ENCODE results near the gene NF2.

The NF2 gene

DNA sequence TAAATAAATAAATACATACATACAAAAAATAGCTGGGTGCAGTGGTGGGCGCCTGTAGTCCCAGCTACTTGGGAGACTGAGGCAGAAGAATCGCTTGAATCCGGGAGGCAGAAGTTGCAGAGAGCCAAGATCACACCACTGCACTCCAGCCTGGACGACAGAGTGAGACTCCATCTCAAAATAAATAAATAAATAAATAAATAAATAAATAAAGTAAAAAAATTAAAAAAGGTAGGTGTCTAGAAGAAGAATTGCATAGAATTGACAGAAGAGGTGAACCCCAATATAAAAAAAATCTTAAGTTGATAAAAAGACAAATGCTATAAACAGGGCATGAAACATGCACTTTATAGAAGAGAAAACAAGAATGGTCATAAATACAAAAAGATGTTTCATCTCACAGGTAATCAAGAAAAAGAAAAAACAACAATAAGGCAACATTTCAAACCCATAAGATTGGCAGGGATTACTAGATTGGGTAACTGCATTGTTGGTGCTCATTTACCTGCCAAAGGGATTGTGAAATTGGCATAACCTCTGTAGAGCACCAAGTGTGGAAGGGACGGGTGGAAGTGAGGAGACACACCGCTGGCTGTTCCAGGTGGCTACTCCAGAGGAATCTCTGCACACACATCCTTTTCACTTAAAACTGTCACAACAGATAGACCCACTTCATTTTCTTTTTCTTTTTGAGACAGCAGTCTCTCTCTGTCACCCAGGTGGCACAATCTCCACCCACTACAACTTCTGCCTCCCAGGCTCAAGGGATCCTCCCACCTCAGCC lies 44.7 kb downstream of the NF2 start:
- no peak overlapping the region for H3K27ac Mint-ChIP-seq
- H3K9me3 Mint-ChIP-seq, result no peaks in the 10 kb centered on the region
- peaks cover 2% of the 10 kb centered on the region for H3K4me1 Mint-ChIP-seq (ENCODE audit: low read depth)
- peaks cover 22% of the 10 kb centered on the region for H3K36me3 Mint-ChIP-seq (ENCODE audit: low read depth)
- no peaks in the 10 kb centered on the region for H3K27me3 Mint-ChIP-seq (ENCODE audit: low read depth)
- H3K4me3 Mint-ChIP-seq, result no peak overlapping the region
- no peak for DNase-seq (ENCODE audit: low spot score)

DNA sequence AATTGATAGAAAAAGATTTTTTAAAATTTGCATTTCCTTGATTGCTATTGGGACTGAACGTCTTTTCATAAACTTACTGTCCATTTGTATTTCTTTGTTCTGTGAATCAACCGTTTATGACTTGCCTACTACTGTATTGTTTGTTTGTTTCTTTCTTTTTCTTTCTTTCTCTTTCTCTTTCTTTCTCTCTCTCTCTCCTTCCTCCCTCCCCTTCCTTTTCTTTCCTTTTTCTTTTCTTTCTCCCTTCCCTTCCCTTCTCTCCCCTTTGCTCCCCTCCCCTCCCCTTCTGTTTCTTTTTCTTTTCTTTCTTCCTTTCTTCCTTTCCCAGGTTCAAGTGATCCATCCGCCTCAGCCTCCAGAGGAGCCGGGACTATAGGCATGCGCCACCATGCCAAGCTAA lies 46.9 kb downstream of the NF2 start:
- H3K27ac Mint-ChIP-seq, result peak overlapping the region; percentile 15
- peaks cover 23% of the 10 kb centered on the region for H3K36me3 Mint-ChIP-seq (ENCODE audit: low read depth)
- H3K4me3 Mint-ChIP-seq, result no peak overlapping the region
- H3K27me3 Mint-ChIP-seq (ENCODE audit: low read depth), result no peaks in the 10 kb centered on the region
- peaks cover 2% of the 10 kb centered on the region for H3K4me1 Mint-ChIP-seq (ENCODE audit: low read depth)
- no peak for DNase-seq (ENCODE audit: low spot score)
- H3K9me3 Mint-ChIP-seq, result no peaks in the 10 kb centered on the region

DNA sequence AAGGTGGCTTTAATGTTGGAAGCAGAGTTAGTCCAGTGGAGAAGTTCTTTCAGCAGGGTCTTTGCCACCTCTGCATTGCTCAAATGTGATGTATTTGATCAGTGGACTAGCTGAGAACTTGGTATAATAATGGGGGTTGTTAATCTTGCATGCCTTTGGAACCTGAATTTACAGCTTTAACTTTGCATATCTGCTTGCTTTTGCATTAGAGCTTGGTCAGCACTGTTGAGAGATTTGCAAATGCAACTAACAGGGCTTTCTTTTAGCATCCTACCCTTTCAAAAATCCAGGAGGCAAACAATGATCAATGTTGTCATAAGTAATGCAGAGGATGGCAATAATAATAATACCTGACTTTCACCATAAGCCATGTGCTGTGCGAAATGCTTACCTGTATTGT lies 48.2 kb downstream of the NF2 start:
- H3K27me3 Mint-ChIP-seq (ENCODE audit: low read depth), result no peaks in the 10 kb centered on the region
- no peak overlapping the region for H3K27ac Mint-ChIP-seq
- peaks cover 2% of the 10 kb centered on the region for H3K4me1 Mint-ChIP-seq (ENCODE audit: low read depth)
- no peaks in the 10 kb centered on the region for H3K9me3 Mint-ChIP-seq
- H3K36me3 Mint-ChIP-seq (ENCODE audit: low read depth), result peaks cover 23% of the 10 kb centered on the region
- H3K4me3 Mint-ChIP-seq, result no peak overlapping the region
- DNase-seq (ENCODE audit: low spot score), result no peak

DNA sequence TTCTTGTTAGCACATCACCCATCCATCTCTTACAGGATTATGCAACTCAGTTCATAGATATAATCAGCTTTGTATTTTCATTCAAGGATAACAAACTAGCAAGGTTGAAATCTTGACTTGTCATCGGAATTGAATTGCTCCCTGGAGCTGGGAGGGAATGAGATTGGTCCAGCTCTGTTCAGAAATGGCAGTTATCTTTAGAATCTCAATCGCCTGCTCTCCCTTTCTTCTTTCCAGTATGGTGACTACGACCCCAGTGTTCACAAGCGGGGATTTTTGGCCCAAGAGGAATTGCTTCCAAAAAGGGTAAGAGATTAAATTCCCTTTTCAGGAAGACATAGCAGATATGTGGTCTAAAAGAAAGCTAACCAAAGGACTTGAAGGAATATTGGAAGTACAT lies 51.0 kb downstream of the NF2 start:
- Mint-ChIP-seq H3K4me3 (no peak overlapping the region), H3K27me3 (ENCODE audit: low read depth) (no peaks in the 10 kb centered on the region), H3K9me3 (no peaks in the 10 kb centered on the region), H3K4me1 (ENCODE audit: low read depth) (peaks cover 3% of the 10 kb centered on the region), H3K36me3 (ENCODE audit: low read depth) (peaks cover 18% of the 10 kb centered on the region), H3K27ac (no peak overlapping the region)
- no peak for DNase-seq (ENCODE audit: low spot score)

DNA sequence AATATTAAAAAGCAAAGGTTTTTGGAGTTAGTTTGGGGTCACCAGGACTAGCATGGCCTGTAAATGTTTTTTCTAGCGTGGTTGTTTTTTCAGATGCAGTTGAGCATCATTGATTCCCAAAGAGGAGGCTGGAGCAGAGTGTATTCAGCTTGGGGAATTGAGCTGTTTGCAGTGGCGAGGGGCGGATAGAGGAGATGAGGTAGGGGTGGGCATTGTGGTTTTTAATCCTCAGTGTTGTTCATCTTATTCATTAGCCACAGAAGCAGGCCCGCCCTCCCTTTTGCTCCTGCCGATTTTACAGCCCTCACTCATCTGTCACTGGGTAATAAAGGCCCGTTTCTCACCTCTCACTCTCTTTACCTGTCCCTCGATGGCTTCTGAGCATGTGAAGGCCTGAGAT lies 51.4 kb downstream of the NF2 start:
- no peaks in the 10 kb centered on the region for H3K27me3 Mint-ChIP-seq (ENCODE audit: low read depth)
- H3K9me3 Mint-ChIP-seq, result no peaks in the 10 kb centered on the region
- peaks cover 3% of the 10 kb centered on the region for H3K4me1 Mint-ChIP-seq (ENCODE audit: low read depth)
- DNase-seq (ENCODE audit: low spot score), result no peak
- H3K27ac Mint-ChIP-seq, result no peak overlapping the region
- no peak overlapping the region for H3K4me3 Mint-ChIP-seq
- H3K36me3 Mint-ChIP-seq (ENCODE audit: low read depth), result peaks cover 19% of the 10 kb centered on the region

DNA sequence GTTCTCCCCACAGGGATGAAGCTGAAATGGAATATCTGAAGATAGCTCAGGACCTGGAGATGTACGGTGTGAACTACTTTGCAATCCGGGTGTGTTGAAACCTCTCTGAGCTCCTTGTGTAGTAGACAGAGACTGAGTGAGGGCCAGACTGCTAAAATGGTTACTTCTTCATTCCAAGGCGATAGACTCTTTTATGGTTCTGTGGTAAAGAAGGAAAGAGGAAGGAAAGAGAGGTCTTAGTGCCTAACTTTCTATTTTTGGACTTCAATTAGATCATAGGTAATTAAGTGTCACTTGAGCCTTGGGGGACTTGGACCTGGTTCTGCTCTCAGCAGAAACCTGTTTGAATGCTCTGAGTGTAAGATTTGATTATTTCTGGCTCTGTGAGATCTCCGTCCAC lies 54.7 kb downstream of the NF2 start:
- Mint-ChIP-seq H3K4me3 (no peak overlapping the region), H3K27me3 (ENCODE audit: low read depth) (no peaks in the 10 kb centered on the region), H3K9me3 (no peaks in the 10 kb centered on the region), H3K27ac (no peak overlapping the region), H3K4me1 (ENCODE audit: low read depth) (peaks cover 1% of the 10 kb centered on the region), H3K36me3 (ENCODE audit: low read depth) (peaks cover 22% of the 10 kb centered on the region)
- DNase-seq (ENCODE audit: low spot score), result no peak

DNA sequence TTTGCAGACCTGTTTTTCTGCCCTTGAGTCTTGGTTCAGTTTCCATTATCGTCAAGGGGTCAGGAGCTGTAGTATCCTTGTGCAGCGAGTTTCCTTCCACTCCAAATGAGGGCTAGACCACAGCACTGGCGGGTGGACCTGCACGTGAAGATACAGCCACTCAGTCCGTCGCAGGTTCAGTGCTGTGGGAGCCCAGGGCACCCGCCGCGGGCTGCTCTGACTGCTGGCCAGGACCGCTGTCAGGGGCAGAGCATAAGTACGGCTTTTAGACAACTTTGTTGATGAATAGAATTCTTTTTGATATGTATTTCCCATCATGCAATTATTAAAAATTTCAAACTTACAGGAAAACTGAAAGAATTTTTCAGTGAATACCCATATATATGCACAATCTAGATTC lies 56.6 kb downstream of the NF2 start:
- no peak for DNase-seq (ENCODE audit: low spot score)
- Mint-ChIP-seq H3K4me3 (no peak overlapping the region), H3K27ac (no peak overlapping the region), H3K4me1 (ENCODE audit: low read depth) (peaks cover 1% of the 10 kb centered on the region), H3K27me3 (ENCODE audit: low read depth) (no peaks in the 10 kb centered on the region), H3K9me3 (no peaks in the 10 kb centered on the region), H3K36me3 (ENCODE audit: low read depth) (peaks cover 24% of the 10 kb centered on the region)

DNA sequence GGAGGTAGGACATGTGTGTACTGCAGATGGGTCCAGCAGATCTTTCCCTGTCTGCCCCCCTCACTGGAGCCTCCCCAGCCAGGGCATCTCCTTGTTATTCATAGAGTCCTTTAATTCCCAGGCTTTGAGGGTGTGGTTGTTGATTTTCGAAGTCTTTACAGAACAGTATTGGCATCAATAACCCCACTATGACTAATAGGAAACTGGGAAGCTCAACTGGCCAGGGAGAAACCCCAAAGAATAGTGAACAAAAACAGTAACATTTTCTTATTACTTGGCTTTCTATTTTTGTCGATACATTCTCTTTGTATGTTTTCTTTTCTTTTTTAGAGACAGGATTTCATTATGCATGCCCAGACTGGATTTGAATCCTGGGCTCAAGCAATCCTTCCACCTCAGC lies 57.9 kb downstream of the NF2 start:
- no peak overlapping the region for H3K27ac Mint-ChIP-seq
- DNase-seq (ENCODE audit: low spot score), result no peak
- H3K27me3 Mint-ChIP-seq (ENCODE audit: low read depth), result no peaks in the 10 kb centered on the region
- peaks cover 22% of the 10 kb centered on the region for H3K36me3 Mint-ChIP-seq (ENCODE audit: low read depth)
- H3K4me1 Mint-ChIP-seq (ENCODE audit: low read depth), result peaks cover 1% of the 10 kb centered on the region
- H3K4me3 Mint-ChIP-seq, result no peak overlapping the region
- no peaks in the 10 kb centered on the region for H3K9me3 Mint-ChIP-seq

DNA sequence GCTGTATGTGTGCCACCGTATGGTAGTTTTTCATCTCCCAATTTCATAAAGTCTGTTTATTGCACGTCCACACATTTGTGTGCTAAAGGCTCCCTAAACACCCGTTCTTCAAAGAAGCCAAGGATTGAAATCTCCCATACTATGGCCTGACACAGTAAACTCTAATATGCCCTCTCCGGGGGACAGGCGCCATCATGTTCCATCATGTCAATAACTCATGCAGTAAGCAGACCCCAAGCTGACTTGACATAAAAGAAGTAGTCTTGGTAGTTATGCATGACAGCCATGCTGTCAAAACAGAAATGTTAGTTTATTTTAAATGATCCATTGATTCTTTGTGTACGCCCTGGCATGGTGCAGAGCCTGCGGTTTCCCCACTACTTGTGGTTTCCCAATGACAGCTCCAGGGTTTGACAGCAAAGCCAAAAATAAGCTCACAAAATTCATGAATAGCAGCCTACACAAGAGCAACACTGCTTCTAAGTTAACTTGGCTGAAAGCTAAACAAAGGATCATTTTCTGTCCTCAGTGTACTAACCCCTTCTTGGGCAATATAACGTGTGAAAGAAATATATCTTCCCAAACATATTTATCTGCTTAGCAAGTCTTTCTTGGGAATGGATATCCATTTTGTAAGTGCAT lies 59.9 kb downstream of the NF2 start:
- H3K36me3 Mint-ChIP-seq (ENCODE audit: low read depth), result peaks cover 25% of the 10 kb centered on the region
- no peaks in the 10 kb centered on the region for H3K27me3 Mint-ChIP-seq (ENCODE audit: low read depth)
- H3K9me3 Mint-ChIP-seq, result no peaks in the 10 kb centered on the region

DNA sequence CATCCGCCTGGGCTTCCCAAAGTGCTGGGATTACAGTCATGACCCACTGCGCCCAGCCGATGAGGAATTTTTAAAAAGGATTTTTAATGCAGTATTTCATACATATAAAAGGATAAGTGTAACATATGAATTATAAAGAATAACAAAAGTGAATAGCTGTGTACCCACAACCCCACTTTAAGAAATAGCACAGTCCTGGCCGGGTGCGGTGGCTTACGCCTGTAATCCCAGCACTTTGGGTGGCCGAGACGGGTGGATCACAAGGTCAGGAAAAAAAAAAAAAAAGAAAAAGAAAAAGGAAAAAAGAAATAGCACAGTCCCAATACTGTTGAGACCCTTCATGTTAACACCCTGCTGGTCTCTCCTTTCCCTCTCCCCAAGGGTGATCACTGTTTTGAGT lies 62.1 kb downstream of the NF2 start:
- no peaks in the 10 kb centered on the region for H3K27me3 Mint-ChIP-seq (ENCODE audit: low read depth)
- no peak overlapping the region for H3K4me3 Mint-ChIP-seq
- no peak overlapping the region for H3K27ac Mint-ChIP-seq
- no peaks in the 10 kb centered on the region for H3K4me1 Mint-ChIP-seq (ENCODE audit: low read depth)
- H3K36me3 Mint-ChIP-seq (ENCODE audit: low read depth), result peaks cover 29% of the 10 kb centered on the region
- no peak for DNase-seq (ENCODE audit: low spot score)
- H3K9me3 Mint-ChIP-seq, result no peaks in the 10 kb centered on the region

More for the DNA sequence above, 59.9 kb downstream of the NF2 start:
- no peak overlapping the region for H3K27ac Mint-ChIP-seq
- no peak for DNase-seq (ENCODE audit: low spot score)
- no peak overlapping the region for H3K4me3 Mint-ChIP-seq
- no peaks in the 10 kb centered on the region for H3K4me1 Mint-ChIP-seq (ENCODE audit: low read depth)

DNA sequence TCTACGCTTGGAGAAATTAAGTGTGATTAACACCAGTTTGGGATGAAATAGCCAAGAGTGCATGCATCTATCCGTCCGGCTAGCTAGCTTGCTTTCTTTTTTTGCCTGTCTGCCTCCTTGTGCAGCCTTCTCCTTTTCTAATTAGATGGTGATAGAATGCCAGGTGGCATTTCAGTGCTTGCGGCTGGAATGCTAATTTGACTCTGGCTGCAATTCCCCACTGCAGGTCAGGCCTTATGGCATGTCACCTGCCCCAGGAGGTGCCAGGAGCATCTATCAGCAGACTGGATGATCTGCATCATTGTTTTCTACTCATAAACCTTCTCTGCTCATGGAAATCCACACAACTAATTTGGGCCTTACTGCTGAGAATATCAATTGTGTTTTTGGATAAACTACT lies 65.2 kb downstream of the NF2 start:
- H3K27ac Mint-ChIP-seq, result no peak overlapping the region
- H3K9me3 Mint-ChIP-seq, result no peaks in the 10 kb centered on the region
- no peaks in the 10 kb centered on the region for H3K27me3 Mint-ChIP-seq (ENCODE audit: low read depth)
- no peaks in the 10 kb centered on the region for H3K4me1 Mint-ChIP-seq (ENCODE audit: low read depth)
- peaks cover 30% of the 10 kb centered on the region for H3K36me3 Mint-ChIP-seq (ENCODE audit: low read depth)
- no peak for DNase-seq (ENCODE audit: low spot score)
- H3K4me3 Mint-ChIP-seq, result no peak overlapping the region

DNA sequence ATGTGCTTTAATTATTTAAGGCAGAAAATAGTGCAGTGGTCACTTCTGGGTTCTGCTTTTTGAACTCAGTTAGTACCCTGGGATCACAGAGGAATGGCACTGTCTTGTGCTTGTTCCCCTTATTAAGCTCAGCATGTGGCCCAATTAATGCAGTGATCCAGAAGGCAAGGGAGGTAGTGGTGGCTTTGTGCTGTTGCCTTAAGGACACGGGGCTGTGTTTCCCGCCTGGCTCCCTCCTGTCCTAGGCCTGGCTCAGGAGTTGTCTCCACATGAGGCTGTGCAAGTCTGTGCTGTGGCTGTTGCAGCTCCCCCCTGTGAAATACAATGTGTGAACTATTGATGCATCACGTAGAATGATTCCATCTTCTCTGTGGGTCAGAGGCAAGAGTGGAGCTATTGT lies 67.2 kb downstream of the NF2 start:
- Mint-ChIP-seq H3K4me1 (ENCODE audit: low read depth) (no peaks in the 10 kb centered on the region), H3K27me3 (ENCODE audit: low read depth) (no peaks in the 10 kb centered on the region), H3K27ac (no peak overlapping the region), H3K9me3 (no peaks in the 10 kb centered on the region), H3K36me3 (ENCODE audit: low read depth) (peaks cover 37% of the 10 kb centered on the region), H3K4me3 (no peak overlapping the region)
- DNase-seq (ENCODE audit: low spot score), result no peak

DNA sequence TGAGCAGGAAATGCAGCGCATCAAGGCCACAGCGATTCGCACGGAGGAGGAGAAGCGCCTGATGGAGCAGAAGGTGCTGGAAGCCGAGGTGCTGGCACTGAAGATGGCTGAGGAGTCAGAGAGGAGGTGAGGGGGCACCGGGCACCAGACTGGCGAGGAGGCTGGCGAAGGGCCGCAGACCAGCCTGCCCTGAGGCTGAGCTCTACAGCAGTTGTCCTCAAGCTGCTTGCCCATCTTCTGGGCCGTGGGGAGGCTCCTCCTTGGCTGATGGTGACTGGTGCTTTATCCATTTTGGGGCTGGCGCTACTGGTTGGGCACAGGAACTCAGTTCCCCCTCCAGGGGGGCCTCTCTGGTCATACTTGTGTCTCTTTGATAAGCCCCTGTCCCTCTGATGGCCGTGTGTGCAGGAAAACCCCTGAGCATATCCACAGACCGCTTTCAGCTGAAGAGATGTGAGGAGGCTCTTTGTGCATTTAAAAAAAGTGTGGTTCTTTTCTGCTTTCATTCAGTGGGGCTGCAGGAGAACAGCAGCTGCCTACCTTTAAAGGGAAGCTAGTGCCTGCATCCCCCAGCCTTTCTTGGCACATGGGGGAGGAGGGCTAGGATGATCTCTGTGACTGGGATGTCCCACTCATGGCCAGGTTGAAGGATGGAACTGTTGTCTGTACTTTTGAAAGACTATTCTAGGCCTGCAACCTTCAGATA lies 70.1 kb downstream of the NF2 start:
- H3K4me3 Mint-ChIP-seq, result no peak overlapping the region
- no peaks in the 10 kb centered on the region for H3K27me3 Mint-ChIP-seq (ENCODE audit: low read depth)
- DNase-seq (ENCODE audit: low spot score), result no peak
- H3K27ac Mint-ChIP-seq, result no peak overlapping the region
- no peaks in the 10 kb centered on the region for H3K4me1 Mint-ChIP-seq (ENCODE audit: low read depth)
- H3K36me3 Mint-ChIP-seq (ENCODE audit: low read depth), result peaks cover 46% of the 10 kb centered on the region
- no peaks in the 10 kb centered on the region for H3K9me3 Mint-ChIP-seq

DNA sequence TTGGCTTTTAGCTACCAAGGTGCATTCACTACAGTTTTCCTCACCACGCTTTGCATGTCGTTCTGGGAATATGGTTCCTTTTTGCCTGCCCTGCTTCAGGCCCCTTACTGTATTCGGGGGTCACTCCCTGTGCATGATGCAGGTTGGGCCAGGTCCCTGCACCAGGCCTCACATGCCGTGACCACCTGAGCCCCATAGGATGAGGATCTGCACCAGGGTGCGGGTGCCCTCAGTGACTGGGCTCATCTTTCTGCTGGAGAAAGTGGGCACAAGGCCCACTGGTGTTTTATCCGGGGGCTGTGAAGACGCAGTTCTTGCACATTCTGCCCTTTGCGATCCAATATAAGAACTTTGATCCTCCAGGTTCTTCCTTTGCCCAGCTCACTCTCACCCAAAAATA lies 70.7 kb downstream of the NF2 start:
- no peak for DNase-seq (ENCODE audit: low spot score)
- Mint-ChIP-seq H3K36me3 (ENCODE audit: low read depth) (peaks cover 42% of the 10 kb centered on the region), H3K27me3 (ENCODE audit: low read depth) (no peaks in the 10 kb centered on the region), H3K9me3 (no peaks in the 10 kb centered on the region), H3K4me1 (ENCODE audit: low read depth) (no peaks in the 10 kb centered on the region), H3K27ac (no peak overlapping the region), H3K4me3 (no peak overlapping the region)

All from T-helper 2 cell treated with Interferon-gamma antibody and Interleukin-4, amounts not matched to agents 5 μg/mL and 100 μg/mL, for 36 hours (primary cell).